NCI-H2196 treated with DMSO at 0.1 percent for 48 hours (cell line): ENCODE results near the gene KCND3.

Source experiments
- DNase-seq: peaks from one replicate; lab custom pipeline; 2025; ENCODE audit not compliant: unreplicated experiment; lab: John Stamatoyannopoulos, UW

The KCND3 gene

GRCh38 chr1:111851552-111851951 lies 137.9 kb downstream of the KCND3 start:
- DNase-seq = no peak

- DNase-seq = no peak
Measured at GRCh38 chr1:111850109-111850508, 139.4 kb downstream of the KCND3 start.

- DNase-seq = no peak
Measured at GRCh38 chr1:111848852-111849545, 140.5 kb downstream of the KCND3 start.

- no peak for DNase-seq
Measured at GRCh38 chr1:111847466-111847865, 142.0 kb downstream of the KCND3 start.

GRCh38 chr1:111846842-111847241 lies 142.6 kb downstream of the KCND3 start:
- no peak for DNase-seq

GRCh38 chr1:111843177-111843576 lies 146.3 kb downstream of the KCND3 start:
- DNase-seq = no peak

GRCh38 chr1:111842411-111842810 lies 147.1 kb downstream of the KCND3 start:
- no peak for DNase-seq

GRCh38 chr1:111841746-111842145 lies 147.7 kb downstream of the KCND3 start:
- DNase-seq = no peak

- DNase-seq = no peak
Measured at GRCh38 chr1:111841189-111841588, 148.3 kb downstream of the KCND3 start.

- no peak for DNase-seq
Measured at GRCh38 chr1:111837393-111837792, 152.1 kb downstream of the KCND3 start.

- no peak for DNase-seq
Measured at GRCh38 chr1:111836111-111836510, 153.4 kb downstream of the KCND3 start.

- no peak for DNase-seq
Measured at GRCh38 chr1:111835514-111835913, 154.0 kb downstream of the KCND3 start.

GRCh38 chr1:111834956-111835355 lies 154.5 kb downstream of the KCND3 start:
- no peak for DNase-seq

GRCh38 chr1:111833334-111833733 lies 156.1 kb downstream of the KCND3 start:
- DNase-seq = no peak

GRCh38 chr1:111832521-111833155 lies 156.8 kb downstream of the KCND3 start:
- no peak for DNase-seq

GRCh38 chr1:111831153-111831552 lies 158.3 kb downstream of the KCND3 start:
- no peak for DNase-seq

GRCh38 chr1:111827946-111828345 lies 161.5 kb downstream of the KCND3 start:
- no peak for DNase-seq

- no peak for DNase-seq
Measured at GRCh38 chr1:111826278-111826677, 163.2 kb downstream of the KCND3 start.

- no peak for DNase-seq
Measured at GRCh38 chr1:111825217-111825616, 164.3 kb downstream of the KCND3 start.

- no peak for DNase-seq
Measured at GRCh38 chr1:111822138-111822537, 167.3 kb downstream of the KCND3 start.

GRCh38 chr1:111821121-111821745 lies 168.2 kb downstream of the KCND3 start:
- DNase-seq = no peak

- no peak for DNase-seq
Measured at GRCh38 chr1:111819566-111820263, 169.8 kb downstream of the KCND3 start.
